NT2/D1 (cell line): ENCODE data around the gene PAPOLG.

Experiments
- YY1 ChIP-seq: IDR thresholded peaks from 2 replicates; pipeline ENCODE4 v1.6.1; 2011; ENCODE audit not compliant: insufficient read length, insufficient read depth
- ZNF274 ChIP-seq: IDR thresholded peaks from 2 replicates; pipeline ENCODE4 v1.6.1; 2011; ENCODE audit warnings: mild to moderate bottlenecking, low read depth, low read length

DNA sequence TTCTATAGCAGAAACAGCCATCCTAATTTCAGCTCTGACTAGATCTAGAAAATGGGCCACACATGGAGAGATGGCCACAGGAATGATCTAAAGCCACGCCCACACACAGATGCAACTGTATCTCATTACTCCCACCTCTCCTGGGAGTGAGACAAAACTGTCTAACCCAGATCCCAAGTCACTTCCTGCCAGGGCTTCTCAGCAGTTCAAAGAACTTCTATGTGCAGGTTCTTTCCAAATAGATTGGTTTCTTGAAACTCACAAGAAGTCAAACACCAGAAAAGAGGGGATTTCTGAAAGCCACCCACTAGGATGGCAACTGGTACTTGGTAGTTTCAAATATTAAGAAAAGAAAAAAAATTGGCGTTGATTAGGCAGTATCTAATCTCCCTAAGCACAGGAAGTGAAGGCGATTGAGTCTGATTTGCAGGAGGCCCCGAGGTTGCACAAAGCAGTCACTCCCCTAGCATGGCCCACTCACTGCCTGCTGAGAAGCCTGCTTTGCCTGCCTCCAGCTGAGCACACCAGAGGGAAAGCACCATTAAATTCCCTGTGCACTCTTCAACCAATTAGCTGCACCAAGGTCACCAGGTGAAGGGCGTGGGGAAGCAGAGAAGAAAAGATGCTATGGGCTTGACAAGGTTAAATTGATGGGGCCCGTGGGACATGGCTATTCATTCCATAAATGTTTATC lies 51.1 kb downstream of the PAPOLG start:
- TF ChIP-seq ZNF274 (no peak), YY1 (no peak)
